HEK293 (cell line): ENCODE results near the gene RHBDL3.
A peak's percentile ranks its signal among the peaks of the same experiment; 100 is the strongest.

Experiments used
- ATF2 ChIP-seq: fragments of 450-650 bp; formaldehyde crosslinking; IDR thresholded peaks from 2 replicates; pipeline ENCODE4 v1.5.1; 2016; ENCODE audit warnings: missing biosample characterization, missing genetic modification characterization, low read depth
- BCL11B ChIP-seq: fragments of 450-650 bp; formaldehyde crosslinking; IDR thresholded peaks from 2 replicates; pipeline ENCODE4 v1.5.1; 2016; ENCODE audit warnings: low read depth, missing biosample characterization, missing genetic modification characterization
- ELK4 ChIP-seq: IDR thresholded peaks from 2 replicates; pipeline ENCODE4 v1.6.1; 2011; ENCODE audit warnings: mild to moderate bottlenecking, low read depth, low read length, borderline replicate concordance
- GFI1B ChIP-seq: fragments of 450-650 bp; formaldehyde crosslinking; IDR thresholded peaks from 2 replicates; pipeline ENCODE4 v1.5.1; 2016; ENCODE audit warnings: missing biosample characterization, missing genetic modification characterization
- GLIS1 ChIP-seq: fragments of 450-650 bp; formaldehyde crosslinking; IDR thresholded peaks from 2 replicates; pipeline ENCODE4 v1.5.1; 2016; ENCODE audit warnings: missing biosample characterization, missing genetic modification characterization
- IKZF3 ChIP-seq: fragments of 450-650 bp; IDR thresholded peaks from 2 replicates; pipeline ENCODE4 v1.5.0; 2018; ENCODE audit warnings: missing biosample characterization, mild to moderate bottlenecking, missing genetic modification characterization, moderate library complexity
- KLF8 ChIP-seq: fragments of 450-650 bp; formaldehyde crosslinking; IDR thresholded peaks from 2 replicates; pipeline ENCODE4 v1.5.1; 2016; ENCODE audit warnings: missing biosample characterization, missing genetic modification characterization
- PRDM1 ChIP-seq: fragments of 450-650 bp; formaldehyde crosslinking; IDR thresholded peaks from 2 replicates; pipeline ENCODE4; 2016; ENCODE audit warnings: missing biosample characterization, missing genetic modification characterization
- REST ChIP-seq: fragments of 450-650 bp; formaldehyde crosslinking; IDR thresholded peaks from 2 replicates; pipeline ENCODE4 v1.5.1; 2016; ENCODE audit warnings: missing biosample characterization, missing genetic modification characterization
- TCF7L2 ChIP-seq: IDR thresholded peaks from 2 replicates; pipeline ENCODE4 v1.6.1; 2011; ENCODE audit warnings: low read depth, mild to moderate bottlenecking, inconsistent platforms, low read length, moderate library complexity, borderline replicate concordance
- ZBTB21 ChIP-seq: fragments of 450-650 bp; formaldehyde crosslinking; IDR thresholded peaks from 2 replicates; pipeline ENCODE4 v1.5.1; 2017; ENCODE audit warnings: missing biosample characterization, missing genetic modification characterization
- ZBTB8A ChIP-seq: fragments of 450-650 bp; formaldehyde crosslinking; IDR thresholded peaks from 2 replicates; pipeline ENCODE4 v1.5.1; 2016; ENCODE audit warnings: missing biosample characterization, missing genetic modification characterization
- ZFP3 ChIP-seq: fragments of 450-650 bp; formaldehyde crosslinking; IDR thresholded peaks from 2 replicates; pipeline ENCODE4 v1.5.1; 2016; ENCODE audit warnings: low read depth, missing biosample characterization, missing genetic modification characterization
- ZNF138 ChIP-seq: fragments of 450-650 bp; formaldehyde crosslinking; IDR thresholded peaks from 2 replicates; pipeline ENCODE4 v1.5.1; 2016; ENCODE audit warnings: missing biosample characterization, missing genetic modification characterization, borderline replicate concordance
- ZNF169 ChIP-seq: fragments of 450-650 bp; formaldehyde crosslinking; IDR thresholded peaks from 2 replicates; pipeline ENCODE4 v1.5.1; 2016; ENCODE audit warnings: missing biosample characterization, missing genetic modification characterization
- ZNF280C ChIP-seq: fragments of 450-650 bp; formaldehyde crosslinking; IDR thresholded peaks from 2 replicates; pipeline ENCODE4 v1.5.1; 2016; ENCODE audit warnings: missing biosample characterization, missing genetic modification characterization
- ZNF311 ChIP-seq: fragments of 450-650 bp; formaldehyde crosslinking; IDR thresholded peaks from 2 replicates; pipeline ENCODE4 v1.5.1; 2017; ENCODE audit warnings: missing biosample characterization, missing genetic modification characterization, borderline replicate concordance
- ZNF398 ChIP-seq: fragments of 450-650 bp; formaldehyde crosslinking; IDR thresholded peaks from 2 replicates; pipeline ENCODE4 v1.5.1; 2017; ENCODE audit warnings: missing biosample characterization, missing genetic modification characterization
- ZNF404 ChIP-seq: fragments of 450-650 bp; formaldehyde crosslinking; IDR thresholded peaks from 2 replicates; pipeline ENCODE4 v1.5.1; 2017; ENCODE audit warnings: missing biosample characterization, missing genetic modification characterization
- ZNF433 ChIP-seq: fragments of 450-650 bp; formaldehyde crosslinking; IDR thresholded peaks from 2 replicates; pipeline ENCODE4 v1.5.1; 2016; ENCODE audit warnings: missing biosample characterization, missing genetic modification characterization, low read depth
- ZNF513 ChIP-seq: fragments of 450-650 bp; IDR thresholded peaks from 2 replicates; pipeline ENCODE4 v1.5.1; 2018; ENCODE audit warnings: missing biosample characterization, missing genetic modification characterization
- ZNF558 ChIP-seq: fragments of 450-650 bp; formaldehyde crosslinking; IDR thresholded peaks from 2 replicates; pipeline ENCODE4 v1.5.1; 2016; ENCODE audit warnings: missing biosample characterization, missing genetic modification characterization
- ZNF624 ChIP-seq: fragments of 450-650 bp; formaldehyde crosslinking; IDR thresholded peaks from 2 replicates; pipeline ENCODE4 v1.5.1; 2017; ENCODE audit warnings: missing biosample characterization, missing genetic modification characterization
- ZNF645 ChIP-seq: fragments of 450-650 bp; formaldehyde crosslinking; IDR thresholded peaks from 2 replicates; pipeline ENCODE4; 2016; ENCODE audit warnings: missing biosample characterization, missing genetic modification characterization
- ZNF830 ChIP-seq: fragments of 450-650 bp; IDR thresholded peaks from 2 replicates; pipeline ENCODE4 v1.5.0; 2018; ENCODE audit warnings: missing biosample characterization, missing genetic modification characterization, low read depth, mild to moderate bottlenecking, moderate library complexity

Gene RHBDL3

GRCh38 chr17:32298721-32299579 is 33.3 kb downstream of the RHBDL3 start (continued):
- TF ChIP-seq ZNF513 (tag by site-specific recombination) (peak; percentile 59; the same call in 1 of the 2 replicates), BCL11B (tag by site-specific recombination) (peak; percentile 87), ZNF624 (tag by site-specific recombination) (no peak), ZFP3 (tag by site-specific recombination) (no peak; the same call in 1 of the 2 replicates), KLF8 (peak; percentile 87), PRDM1 (tag by site-specific recombination) (no peak), ZNF398 (tag by site-specific recombination) (peak; percentile 66), ZNF404 (no peak), GFI1B (tag by site-specific recombination) (peak; percentile 82), ZBTB21 (tag by site-specific recombination) (peak; percentile 60; the same call in 1 of the 2 replicates), REST (tag by site-specific recombination) (peak; percentile 94), ZNF280C (tag by site-specific recombination) (no peak), ZNF645 (tag by site-specific recombination) (no peak; the same call in 1 of the 2 replicates), ZNF558 (tag by site-specific recombination) (no peak), ZNF830 (no peak), ZNF138 (tag by site-specific recombination) (no peak), ZNF169 (no peak), ZNF311 (tag by site-specific recombination) (no peak), TCF7L2 (peak; percentile 90), ATF2 (tag by site-specific recombination) (peak; percentile 73; the same call in 1 of the 2 replicates), ZNF433 (tag by site-specific recombination) (no peak), ELK4 (no peak), ZBTB8A (tag by site-specific recombination) (peak; percentile 69), GLIS1 (tag by site-specific recombination) (peak; percentile 96), IKZF3 (peak; percentile 85)
